ENCODE measurements around the gene HERC3. TPM values are rescaled to one million over a fixed set of nuclear protein-coding genes. Genes with fewer than 3 reads are reported as not detected.

HERC3 gene
- total and polyA plus RNA-seq, 2 donors from 2014 or later = 6.3 to 58.4 TPM

- H3K36me3 ChIP-seq (ENCODE audit: control insufficient read depth in 2 of 3, insufficient read depth in 3 of 3, low read length in 3 of 3) = peaks cover 2 to 25% (median 6%) of the 10 kb centered on the region in 3 donors
- FAIRE-seq (no peak), DNase-seq (no peak)
- no peak overlapping the region for H3K27ac ChIP-seq (ENCODE audit: low read depth in 2 of 2, low read length in 2 of 2)
- no peak overlapping the region for H3K4me3 ChIP-seq (ENCODE audit: low read length in 3 of 3)
- H3K9ac ChIP-seq (ENCODE audit: low read length in 3 of 3) = no peak overlapping the region
- intact Hi-C loops (cut with DNase I) = no loop called here
- no peaks in the 10 kb centered on the region for H3K9me3 ChIP-seq (ENCODE audit: control insufficient read depth in 2 of 3, insufficient read depth in 1 of 3, low read length in 3 of 3)
- no peak for TF ChIP-seq CTCF (IDR thresholded peaks at IDR 0.05; ENCODE audit: borderline replicate concordance, extremely low read depth, insufficient read depth)
- H3K4me1 ChIP-seq (ENCODE audit: control insufficient read depth in 2 of 3, insufficient read depth in 2 of 3, low read depth in 1 of 3, low read length in 3 of 3) = no peaks in the 10 kb centered on the region
- no peaks in the 10 kb centered on the region for H3K27me3 ChIP-seq (ENCODE audit: control insufficient read depth, insufficient read depth, low read length)
Observed at GRCh38 chr4:88674979-88675378, 82.7 kb downstream of the HERC3 start.

GRCh38 chr4:88675543-88675942 lies 83.3 kb downstream of the HERC3 start:
- DNase-seq (no peak), FAIRE-seq (no peak)
- Histone ChIP-seq H3K9ac (ENCODE audit: low read length in 3 of 3) (no peak overlapping the region), H3K4me1 (ENCODE audit: control insufficient read depth in 2 of 3, insufficient read depth in 2 of 3, low read depth in 1 of 3, low read length in 3 of 3) (no peaks in the 10 kb centered on the region), H3K36me3 (ENCODE audit: control insufficient read depth in 2 of 3, insufficient read depth in 3 of 3, low read length in 3 of 3) (peaks cover 2 to 20% (median 6%) of the 10 kb centered on the region in 3 donors), H3K27ac (ENCODE audit: low read depth in 2 of 2, low read length in 2 of 2) (no peak overlapping the region), H3K4me3 (ENCODE audit: low read length in 3 of 3) (no peak overlapping the region), H3K27me3 (ENCODE audit: control insufficient read depth, insufficient read depth, low read length) (no peaks in the 10 kb centered on the region), H3K9me3 (ENCODE audit: control insufficient read depth in 2 of 3, insufficient read depth in 1 of 3, low read length in 3 of 3) (no peaks in the 10 kb centered on the region)
- no peak for TF ChIP-seq CTCF (IDR thresholded peaks at IDR 0.05; ENCODE audit: borderline replicate concordance, extremely low read depth, insufficient read depth)
- intact Hi-C loops (cut with DNase I) = no loop called here

GRCh38 chr4:88681209-88681608 lies 88.9 kb downstream of the HERC3 start:
- Histone ChIP-seq H3K27me3 (ENCODE audit: control insufficient read depth, insufficient read depth, low read length) (no peaks in the 10 kb centered on the region), H3K4me3 (ENCODE audit: low read length in 3 of 3) (no peak overlapping the region), H3K9ac (ENCODE audit: low read length in 3 of 3) (no peak overlapping the region), H3K36me3 (ENCODE audit: control insufficient read depth in 2 of 3, insufficient read depth in 3 of 3, low read length in 3 of 3) (peaks cover 2 to 23% (median 13%) of the 10 kb centered on the region in 3 donors), H3K4me1 (ENCODE audit: control insufficient read depth in 2 of 3, insufficient read depth in 2 of 3, low read depth in 1 of 3, low read length in 3 of 3) (no peaks in the 10 kb centered on the region), H3K9me3 (ENCODE audit: control insufficient read depth in 2 of 3, insufficient read depth in 1 of 3, low read length in 3 of 3) (no peaks in the 10 kb centered on the region), H3K27ac (ENCODE audit: low read depth in 2 of 2, low read length in 2 of 2) (no peak overlapping the region)
- DNase-seq (no peak), FAIRE-seq (no peak)
- TF ChIP-seq CTCF (IDR thresholded peaks at IDR 0.05; ENCODE audit: borderline replicate concordance, extremely low read depth, insufficient read depth) = no peak
- intact Hi-C loops (cut with DNase I) = no loop called here

- intact Hi-C loops (cut with DNase I) = no loop called here
- FAIRE-seq (no peak), DNase-seq (no peak)
- no peak overlapping the region for H3K27ac ChIP-seq (ENCODE audit: low read depth in 2 of 2, low read length in 2 of 2)
- H3K27me3 ChIP-seq (ENCODE audit: control insufficient read depth, insufficient read depth, low read length) = no peaks in the 10 kb centered on the region
- no peak for TF ChIP-seq CTCF (IDR thresholded peaks at IDR 0.05; ENCODE audit: borderline replicate concordance, extremely low read depth, insufficient read depth)
- H3K4me3 ChIP-seq (ENCODE audit: low read length in 3 of 3) = no peak overlapping the region
- H3K9me3 ChIP-seq (ENCODE audit: control insufficient read depth in 2 of 3, insufficient read depth in 1 of 3, low read length in 3 of 3) = no peaks in the 10 kb centered on the region
- H3K36me3 ChIP-seq (ENCODE audit: control insufficient read depth in 2 of 3, insufficient read depth in 3 of 3, low read length in 3 of 3) = peaks cover 0 to 32% (median 19%) of the 10 kb centered on the region in 3 donors
- H3K9ac ChIP-seq (ENCODE audit: low read length in 3 of 3) = no peak overlapping the region
- no peaks in the 10 kb centered on the region for H3K4me1 ChIP-seq (ENCODE audit: control insufficient read depth in 2 of 3, insufficient read depth in 2 of 3, low read depth in 1 of 3, low read length in 3 of 3)
Observed at GRCh38 chr4:88690355-88690754, 98.1 kb downstream of the HERC3 start.

Measured in kidney (tissue), 14 donors.